ENCODE data around the gene GARIN5B.
"Not testable (repeated sequence)": the region's sequence is repeated elsewhere in the genome, so short reads cannot be mapped to it uniquely, and the experiment has no call there.

GARIN5B gene

DNA sequence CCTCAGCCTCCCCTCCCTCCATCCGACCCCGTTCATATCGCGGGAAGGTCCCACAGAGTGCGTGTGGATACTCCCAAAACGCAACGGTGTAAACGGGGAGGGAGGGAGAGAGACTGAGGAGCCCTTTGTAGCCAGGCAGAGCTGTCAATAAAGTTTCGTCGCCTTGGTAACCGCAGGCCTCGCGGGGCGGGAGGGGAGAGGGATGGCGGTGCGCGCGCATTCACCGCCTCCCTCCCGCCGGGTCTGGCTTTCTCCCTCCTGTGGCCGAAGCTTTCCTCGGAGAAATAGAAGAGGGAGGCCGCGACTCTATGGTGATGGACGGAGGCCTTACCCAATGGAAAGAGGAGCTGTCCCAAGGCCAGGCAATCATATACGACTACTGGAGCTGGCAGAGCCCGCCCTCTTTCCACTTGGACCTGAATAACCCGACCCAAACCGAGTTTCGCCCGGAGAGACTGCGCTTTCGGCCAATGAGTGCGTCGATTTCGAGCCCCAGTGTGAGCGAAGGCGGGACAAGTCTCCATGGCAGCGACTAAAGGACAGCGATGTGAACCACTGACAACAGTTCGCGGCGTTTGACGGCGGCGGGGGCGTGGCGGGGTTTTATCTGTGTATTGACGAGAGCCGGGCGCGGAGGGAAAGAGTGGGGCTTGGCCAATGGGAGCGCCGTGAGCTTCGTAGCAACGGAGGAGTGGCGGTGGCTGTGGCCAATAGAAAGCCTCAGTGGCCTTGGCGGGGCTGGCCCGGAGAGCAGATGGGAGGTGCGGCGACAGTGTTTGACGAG lies 23.8 kb downstream of the GARIN5B start, which contains the start of gene KMT5C:
KMT5C (plus strand) TSS at position 772 of the 784 bp plus-strand sequence. CDS start 2,061 bp downstream, outside the sequence.
- TF ChIP-seq, protein P1, sequence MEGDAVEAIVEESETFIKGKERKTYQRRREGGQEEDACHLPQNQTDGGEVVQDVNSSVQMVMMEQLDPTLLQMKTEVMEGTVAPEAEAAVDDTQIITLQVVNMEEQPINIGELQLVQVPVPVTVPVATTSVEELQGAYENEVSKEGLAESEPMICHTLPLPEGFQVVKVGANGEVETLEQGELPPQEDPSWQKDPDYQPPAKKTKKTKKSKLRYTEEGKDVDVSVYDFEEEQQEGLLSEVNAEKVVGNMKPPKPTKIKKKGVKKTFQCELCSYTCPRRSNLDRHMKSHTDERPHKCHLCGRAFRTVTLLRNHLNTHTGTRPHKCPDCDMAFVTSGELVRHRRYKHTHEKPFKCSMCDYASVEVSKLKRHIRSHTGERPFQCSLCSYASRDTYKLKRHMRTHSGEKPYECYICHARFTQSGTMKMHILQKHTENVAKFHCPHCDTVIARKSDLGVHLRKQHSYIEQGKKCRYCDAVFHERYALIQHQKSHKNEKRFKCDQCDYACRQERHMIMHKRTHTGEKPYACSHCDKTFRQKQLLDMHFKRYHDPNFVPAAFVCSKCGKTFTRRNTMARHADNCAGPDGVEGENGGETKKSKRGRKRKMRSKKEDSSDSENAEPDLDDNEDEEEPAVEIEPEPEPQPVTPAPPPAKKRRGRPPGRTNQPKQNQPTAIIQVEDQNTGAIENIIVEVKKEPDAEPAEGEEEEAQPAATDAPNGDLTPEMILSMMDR (IDR thresholded peaks at IDR 0.05; ENCODE audit: low read length): peak; percentile 16; the same call in 1 of the 2 replicates
- TF ChIP-seq EZH2 (optimal IDR thresholded peaks at IDR 0.05; ENCODE audit: low read depth, low read length) (no peak), EZH2phosphoT487 (IDR thresholded peaks at IDR 0.05; ENCODE audit: low read length) (no peak)

GRCh38 chr19:55336101-55336500 lies 27.0 kb downstream of the GARIN5B start:
- TF ChIP-seq, protein P1 (IDR thresholded peaks at IDR 0.05; ENCODE audit: low read length): no peak
- Histone ChIP-seq H4K20me1 (ENCODE audit: insufficient read depth, low read length) (no peaks in the 10 kb centered on the region), H3K4me2 (ENCODE audit: low read depth, low read length) (no peak overlapping the region), H3K79me2 (ENCODE audit: low read length) (peaks cover 11% of the 10 kb centered on the region), H3K4me1 (ENCODE audit: low read length) (peaks cover 5% of the 10 kb centered on the region; the same call in 1 of the 2 replicates), H3K36me3 (replicated peaks; ENCODE audit: insufficient read depth, low read length) (no peaks in the 10 kb centered on the region), H3K9me2 (replicated peaks; ENCODE audit: insufficient read depth, low read length) (no peaks in the 10 kb centered on the region), H3K4me3 (ENCODE audit: low read length) (no peak overlapping the region), H3F3A (ENCODE audit: insufficient read depth, low read length) (peaks cover 8% of the 10 kb centered on the region; the same call in 1 of the 2 replicates), H3K9me3 (replicated peaks; ENCODE audit: insufficient read depth, low read length) (no peaks in the 10 kb centered on the region), H2AFZ (ENCODE audit: low read length) (no peak overlapping the region), H3K9ac (ENCODE audit: low read length) (no peak overlapping the region), H3K27ac (ENCODE audit: low read length) (no peak overlapping the region), H3K27me3 (replicated peaks; ENCODE audit: insufficient read depth, low read length) (peaks cover 16% of the 10 kb centered on the region)
- DNase-seq: no peak

More for the DNA sequence above, 23.8 kb downstream of the GARIN5B start, which contains the start of gene KMT5C:
- Histone ChIP-seq H3K27ac (ENCODE audit: low read length) (peak within 1 kb of the TSS; percentile 99), H3K36me3 (replicated peaks; ENCODE audit: insufficient read depth, low read length) (no peaks in the 10 kb centered on the region; the same call in 1 of the 2 replicates), H3K9me2 (replicated peaks; ENCODE audit: insufficient read depth, low read length) (no peaks in the 10 kb centered on the region), H2AFZ (ENCODE audit: low read length) (peak within 1 kb of the TSS; percentile 69), H3F3A (ENCODE audit: insufficient read depth, low read length) (peaks cover 8% of the 10 kb centered on the region; the same call in 1 of the 2 replicates), H3K27me3 (replicated peaks; ENCODE audit: insufficient read depth, low read length) (peaks cover 10% of the 10 kb centered on the region), H3K79me2 (ENCODE audit: low read length) (peaks cover 24% of the 10 kb centered on the region), H3K9ac (ENCODE audit: low read length) (peak within 1 kb of the TSS; percentile 99), H3K4me1 (ENCODE audit: low read length) (peaks cover 5% of the 10 kb centered on the region; the same call in 1 of the 2 replicates), H3K9me3 (replicated peaks; ENCODE audit: insufficient read depth, low read length) (no peaks in the 10 kb centered on the region), H4K20me1 (ENCODE audit: insufficient read depth, low read length) (no peaks in the 10 kb centered on the region), H3K4me3 (ENCODE audit: low read length) (peak within 1 kb of the TSS; percentile 95), H3K4me2 (ENCODE audit: low read depth, low read length) (peak within 1 kb of the TSS; percentile 99)
- peak; percentile 100 for DNase-seq

DNA sequence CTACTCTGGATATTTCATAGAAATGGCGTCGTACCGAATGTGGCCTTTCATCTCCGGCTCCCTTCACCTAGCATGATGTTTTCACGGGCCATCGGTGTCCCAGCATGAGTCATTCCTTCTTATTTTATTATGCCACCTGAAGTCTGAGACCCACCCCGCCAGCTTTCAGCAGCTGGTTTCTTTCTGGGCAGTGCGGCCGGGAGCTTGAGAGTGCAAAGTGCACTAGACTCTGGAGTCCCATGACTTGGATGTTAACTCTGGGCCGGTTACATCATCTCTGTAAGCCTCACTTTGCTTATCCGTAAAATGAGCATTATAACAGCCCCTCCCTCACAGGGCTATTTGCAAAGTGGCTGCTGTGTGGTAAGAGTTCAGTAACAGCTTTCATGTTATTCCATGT lies 29.2 kb downstream of the GARIN5B start:
- H3K27me3 ChIP-seq (replicated peaks; ENCODE audit: insufficient read depth, low read length): peaks cover 16% of the 10 kb centered on the region
- no peaks in the 10 kb centered on the region for H4K20me1 ChIP-seq (ENCODE audit: insufficient read depth, low read length)
- H3K4me1 ChIP-seq (ENCODE audit: low read length): peaks cover 5% of the 10 kb centered on the region; the same call in 1 of the 2 replicates
- H3K9me3 ChIP-seq (replicated peaks; ENCODE audit: insufficient read depth, low read length): no peaks in the 10 kb centered on the region
- peaks cover 6% of the 10 kb centered on the region; the same call in 1 of the 2 replicates for H3F3A ChIP-seq (ENCODE audit: insufficient read depth, low read length)
- H3K4me3 ChIP-seq (ENCODE audit: low read length): no peak overlapping the region
- no peak for TF ChIP-seq EZH2phosphoT487 (IDR thresholded peaks at IDR 0.05; ENCODE audit: low read length)
- TF ChIP-seq, protein P1 (IDR thresholded peaks at IDR 0.05; ENCODE audit: low read length): no peak
- TF ChIP-seq EZH2 (optimal IDR thresholded peaks at IDR 0.05; ENCODE audit: low read depth, low read length): no peak
- H3K9me2 ChIP-seq (replicated peaks; ENCODE audit: insufficient read depth, low read length): no peaks in the 10 kb centered on the region
- no peak overlapping the region for H3K9ac ChIP-seq (ENCODE audit: low read length)
- H3K79me2 ChIP-seq (ENCODE audit: low read length): no peaks in the 10 kb centered on the region
- H3K4me2 ChIP-seq (ENCODE audit: low read depth, low read length): no peak overlapping the region
- H2AFZ ChIP-seq (ENCODE audit: low read length): no peak overlapping the region
- no peak overlapping the region for H3K27ac ChIP-seq (ENCODE audit: low read length)
- no peak for DNase-seq
- no peaks in the 10 kb centered on the region for H3K36me3 ChIP-seq (replicated peaks; ENCODE audit: insufficient read depth, low read length)

DNA sequence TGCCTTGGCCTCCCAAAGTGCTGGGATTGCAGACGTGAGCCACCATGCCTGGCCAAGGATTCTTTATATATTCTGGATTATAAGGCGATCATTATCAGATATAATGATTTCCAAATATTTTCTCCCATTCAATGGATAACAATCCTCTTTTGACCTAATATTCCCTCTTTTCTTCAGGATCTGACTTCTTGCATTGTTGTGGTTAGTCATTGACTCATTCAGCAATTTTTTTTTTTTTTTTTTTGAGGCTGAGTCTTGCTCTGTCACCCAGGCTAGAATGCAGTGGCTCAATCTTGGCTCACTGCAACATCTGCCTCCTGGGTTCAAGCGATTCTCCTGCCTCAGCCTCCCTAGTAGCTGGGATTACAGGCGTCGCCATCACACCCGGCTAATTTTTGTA lies 33.3 kb downstream of the GARIN5B start:
- not testable (repeated sequence) for H3F3A ChIP-seq (ENCODE audit: insufficient read depth, low read length); H3K27me3 ChIP-seq (replicated peaks; ENCODE audit: insufficient read depth, low read length); DNase-seq; H3K4me1 ChIP-seq (ENCODE audit: low read length); H4K20me1 ChIP-seq (ENCODE audit: insufficient read depth, low read length); H3K9me2 ChIP-seq (replicated peaks; ENCODE audit: insufficient read depth, low read length); H3K4me2 ChIP-seq (ENCODE audit: low read depth, low read length); H3K27ac ChIP-seq (ENCODE audit: low read length); H3K79me2 ChIP-seq (ENCODE audit: low read length); H3K9me3 ChIP-seq (replicated peaks; ENCODE audit: insufficient read depth, low read length); H3K4me3 ChIP-seq (ENCODE audit: low read length); H3K9ac ChIP-seq (ENCODE audit: low read length); H2AFZ ChIP-seq (ENCODE audit: low read length); H3K36me3 ChIP-seq (replicated peaks; ENCODE audit: insufficient read depth, low read length)

DNA sequence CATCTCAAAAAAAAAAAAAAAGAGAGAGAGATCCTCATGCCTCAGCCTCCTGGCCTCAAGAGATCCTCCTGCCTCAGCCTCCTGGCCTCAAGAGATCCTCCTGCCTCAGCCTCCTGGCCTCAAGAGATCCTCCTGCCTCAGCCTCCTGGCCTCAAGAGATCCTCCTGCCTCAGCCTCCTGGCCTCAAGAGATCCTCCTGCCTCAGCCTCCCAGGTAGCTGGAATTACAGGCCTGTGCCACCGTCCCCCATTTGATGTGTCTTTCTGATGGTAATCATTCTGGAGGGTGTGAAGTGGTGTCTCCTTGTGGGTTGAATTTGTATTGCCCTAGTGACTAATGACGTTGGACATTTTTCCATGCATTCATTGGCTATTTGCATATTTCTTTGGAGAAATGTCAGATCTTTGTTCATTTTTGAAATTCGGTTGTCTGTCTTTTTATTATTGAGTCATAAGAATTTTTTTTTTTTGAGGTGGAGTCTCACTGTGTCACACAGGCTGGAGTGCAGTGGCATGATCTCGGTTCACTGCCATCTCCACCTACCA lies 34.2 kb downstream of the GARIN5B start:
- H3K36me3 ChIP-seq (replicated peaks; ENCODE audit: insufficient read depth, low read length); DNase-seq; H3K9me2 ChIP-seq (replicated peaks; ENCODE audit: insufficient read depth, low read length); H4K20me1 ChIP-seq (ENCODE audit: insufficient read depth, low read length); H3K9ac ChIP-seq (ENCODE audit: low read length); H3F3A ChIP-seq (ENCODE audit: insufficient read depth, low read length); H3K9me3 ChIP-seq (replicated peaks; ENCODE audit: insufficient read depth, low read length); H3K4me3 ChIP-seq (ENCODE audit: low read length); H3K4me1 ChIP-seq (ENCODE audit: low read length); H2AFZ ChIP-seq (ENCODE audit: low read length); H3K27me3 ChIP-seq (replicated peaks; ENCODE audit: insufficient read depth, low read length); H3K27ac ChIP-seq (ENCODE audit: low read length); H3K4me2 ChIP-seq (ENCODE audit: low read depth, low read length); H3K79me2 ChIP-seq (ENCODE audit: low read length): not testable (repeated sequence)
